Liver (tissue), 2 donors: ENCODE results near the gene TMED1.

Experiments
- CTCF ChIP-seq: fragments of 150-350 bp; IDR thresholded peaks from 2 replicates; pipeline ENCODE4 v1.5.1; 2017; ENCODE audit warnings: improper control_type of control experiment, low read depth, low read length; ENCODE audit not compliant: missing input control
- REST ChIP-seq: IDR thresholded peaks from 2 replicates; pipeline ENCODE4 v1.6.1; 2016; ENCODE audit warnings: antibody characterized with exemption, mild to moderate bottlenecking
- donor health status: healthy.

- TF ChIP-seq REST (no peak), CTCF (no peak)
Observed at GRCh38 chr19:10809651-10810285, 26.2 kb downstream of the TMED1 start.
